ENCODE data around the gene DACH1.
A peak's percentile ranks its signal among the peaks of the same experiment; 100 is the strongest.
"Not testable (repeated sequence)": the region's sequence is repeated elsewhere in the genome, so short reads cannot be mapped to it uniquely, and the experiment has no call there.

The DACH1 gene

GRCh38 chr13:71867131-71867814 is at the start of gene DACH1:
Gene DACH1, minus strand, starts transcription at chr13:71867204.
- peak; percentile 75 for DNase-seq

DNA sequence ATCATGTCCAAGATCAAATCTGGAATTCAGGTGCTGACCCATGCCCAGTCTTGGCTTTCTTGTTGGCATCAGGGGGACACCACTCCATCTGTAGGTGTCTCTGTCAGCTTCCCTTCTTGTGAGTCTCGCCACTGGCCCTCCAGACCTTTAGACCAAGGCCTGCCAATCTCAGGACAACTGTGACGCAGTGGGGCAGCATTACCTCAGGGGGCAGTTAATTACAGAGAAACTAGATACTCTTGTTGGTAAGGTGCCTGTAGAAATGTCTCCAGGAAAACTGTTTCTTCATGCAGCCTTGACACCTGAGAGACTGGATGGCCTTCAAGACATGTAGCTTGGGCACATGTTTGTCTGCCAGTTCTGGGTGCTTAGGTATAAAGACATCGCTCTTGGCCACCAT is 46.7 kb upstream of the DACH1 start:
- DNase-seq, result no peak

- DNase-seq, result no peak
These were observed 45.5 kb upstream of the DACH1 start for GRCh38 chr13:71912524-71912923.

DNA sequence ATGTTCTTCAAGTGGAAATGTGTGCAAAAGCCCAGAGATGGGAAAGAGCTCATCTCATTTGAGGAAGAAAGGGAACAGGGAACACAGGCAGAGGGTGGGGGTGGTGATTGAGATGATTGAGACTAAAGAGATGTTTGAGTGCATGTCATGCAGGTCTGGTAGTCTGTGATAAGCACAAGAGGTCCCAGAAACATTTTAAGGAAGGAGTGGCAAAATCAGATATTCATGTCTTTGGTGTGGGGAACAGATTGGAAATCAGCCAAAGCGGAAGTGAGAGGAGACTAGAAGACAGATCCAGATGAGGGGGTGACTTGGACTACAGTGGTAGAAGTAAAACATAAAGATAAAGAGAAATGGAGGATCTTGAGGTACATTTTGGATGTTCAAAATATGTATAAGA is 39.4 kb upstream of the DACH1 start:
- DNase-seq, result no peak

DNA sequence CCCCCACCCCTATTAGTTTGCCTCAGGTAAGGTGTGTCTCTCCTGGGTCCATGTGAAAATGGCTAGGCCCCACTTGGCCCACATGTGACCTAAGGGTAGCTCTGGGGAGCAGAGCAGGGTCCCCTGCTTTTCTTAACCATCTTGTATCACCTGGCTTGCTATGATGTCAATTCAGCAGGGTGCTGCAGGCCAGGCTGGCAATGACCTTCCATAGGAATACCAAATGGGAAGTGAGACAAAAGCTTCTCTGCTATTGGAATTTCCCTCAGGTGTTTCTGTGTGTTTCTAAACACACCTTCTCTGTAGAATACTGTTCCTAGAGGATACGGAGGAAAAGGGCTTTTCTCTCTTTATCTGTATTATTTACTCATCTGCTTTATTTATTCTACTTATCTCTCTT is 35.7 kb upstream of the DACH1 start:
- no peak for DNase-seq

DNA sequence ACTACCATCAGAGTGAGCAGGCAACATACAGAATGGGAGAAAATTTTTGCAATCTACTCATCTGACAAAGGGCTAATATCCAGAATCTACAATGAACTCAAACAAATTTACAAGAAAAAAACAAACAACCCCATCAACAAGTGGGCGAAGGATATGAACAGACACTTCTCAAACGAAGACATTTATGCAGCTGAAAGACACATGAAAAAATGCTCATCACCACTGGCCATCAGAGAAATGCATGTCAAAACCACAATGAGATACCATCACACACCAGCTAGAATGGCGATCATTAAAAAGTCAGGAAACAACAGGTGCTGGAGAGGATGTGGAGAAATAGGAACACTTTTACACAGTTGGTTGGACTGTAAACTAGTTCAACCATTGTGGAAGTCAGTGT is 26.5 kb upstream of the DACH1 start:
- not testable (repeated sequence) for DNase-seq

GRCh38 chr13:71886880-71887279 is 19.9 kb upstream of the DACH1 start:
- DNase-seq, result no peak

DNA sequence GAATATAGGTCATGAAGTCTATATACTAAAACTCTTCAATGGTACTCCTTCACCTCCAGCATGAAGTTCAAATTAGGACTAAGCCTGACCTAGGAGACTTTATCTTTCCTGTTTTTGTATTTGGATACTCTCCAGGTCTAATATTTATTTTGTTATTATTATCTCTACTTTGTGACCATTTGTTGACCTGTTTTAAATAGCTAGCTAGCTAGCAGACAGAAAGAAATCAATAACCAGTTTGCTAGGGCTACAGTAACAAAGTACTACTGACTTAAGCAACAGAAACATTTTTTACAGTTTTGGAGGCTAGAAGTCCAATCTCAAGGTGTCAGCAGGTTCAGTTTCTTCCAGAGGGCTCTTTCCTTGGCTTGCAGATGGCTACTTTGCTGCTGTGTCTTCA is 15.1 kb upstream of the DACH1 start:
- no peak for DNase-seq

GRCh38 chr13:71880753-71881541 is 13.9 kb upstream of the DACH1 start:
- DNase-seq, result no peak

GRCh38 chr13:71879808-71880344 is 12.9 kb upstream of the DACH1 start:
- DNase-seq, result no peak

DNA sequence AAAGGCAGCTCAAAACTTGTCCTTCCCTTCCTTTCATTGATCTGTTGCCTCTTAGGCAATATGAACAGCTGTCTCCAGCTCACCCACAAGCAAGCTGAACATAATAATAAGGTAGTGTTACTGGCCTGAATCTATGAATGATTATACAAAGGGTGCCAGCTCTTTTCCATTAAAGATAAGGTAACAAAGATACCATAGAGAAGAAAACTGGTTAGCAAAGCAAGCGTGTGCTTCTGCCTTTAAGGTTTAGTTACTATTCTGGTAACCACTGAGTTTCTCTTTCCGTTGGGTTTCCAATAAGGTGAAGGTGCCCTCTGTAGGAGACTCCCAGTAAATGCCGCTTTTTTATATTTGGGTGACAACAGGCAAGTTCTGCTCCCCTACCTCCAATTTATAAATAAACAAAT is 12.1 kb upstream of the DACH1 start:
- peak; percentile 55 for DNase-seq

DNA sequence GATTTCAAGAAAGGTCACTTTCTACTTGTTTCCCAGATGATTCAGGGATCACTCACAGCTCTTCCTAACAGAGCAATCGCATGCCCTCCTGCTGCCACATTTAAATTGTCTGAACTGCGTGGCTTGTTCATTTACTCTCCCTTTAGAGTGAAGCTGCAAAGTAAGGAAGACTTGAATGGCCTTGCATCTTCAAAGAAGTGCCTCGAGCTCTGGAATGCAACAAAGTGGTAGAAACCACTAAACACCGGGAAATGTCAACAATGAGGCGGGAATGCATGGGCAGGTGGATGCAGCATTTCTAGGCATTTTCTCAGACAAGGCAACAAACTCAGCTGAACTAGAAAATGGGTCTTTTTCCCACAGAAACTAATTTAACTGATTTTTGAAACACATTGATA is 10.3 kb upstream of the DACH1 start:
- no peak for DNase-seq

GRCh38 chr13:71876648-71877255 is 9.7 kb upstream of the DACH1 start:
- no peak for DNase-seq

DNA sequence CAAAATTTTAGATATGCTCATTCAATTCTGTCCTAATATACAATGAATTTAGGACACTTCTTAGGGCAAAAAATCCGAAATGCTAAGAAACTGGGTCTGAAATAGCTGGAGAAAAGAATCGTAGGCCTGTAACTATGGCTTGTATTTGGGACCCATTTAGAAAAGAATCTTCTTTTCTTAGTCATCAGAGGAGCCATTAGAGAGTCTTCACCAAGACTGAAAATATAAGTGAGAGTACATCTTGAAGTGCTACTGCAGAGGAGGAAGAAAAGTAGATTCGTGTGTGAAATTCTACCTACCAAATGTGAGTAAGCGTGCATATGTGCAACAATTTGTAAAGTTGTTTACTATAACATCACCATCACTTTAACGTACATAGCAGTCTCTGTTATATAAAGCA is 8.8 kb upstream of the DACH1 start:
- no peak for DNase-seq

DNA sequence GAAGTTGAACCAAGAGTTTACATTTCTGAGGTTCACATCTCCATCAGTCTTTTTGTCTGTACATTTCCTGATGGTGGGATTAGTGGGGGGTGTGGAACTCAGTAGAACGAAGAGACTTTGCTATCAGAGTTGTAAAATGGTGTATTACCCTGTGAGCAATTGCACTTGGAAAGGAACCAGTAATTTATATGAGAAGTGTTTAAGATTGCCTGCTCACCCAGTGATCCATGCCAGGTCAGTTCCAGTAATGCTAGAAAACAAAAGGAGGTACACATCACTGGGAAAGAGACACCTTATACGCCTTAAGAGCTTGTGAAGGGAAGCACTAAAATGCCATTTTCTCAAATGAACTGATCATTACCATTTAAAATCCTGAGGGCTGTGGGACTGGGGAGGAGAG is 7.5 kb upstream of the DACH1 start:
- DNase-seq, result no peak

- no peak for DNase-seq
These were observed 6.6 kb upstream of the DACH1 start for GRCh38 chr13:71873418-71874247.

DNA sequence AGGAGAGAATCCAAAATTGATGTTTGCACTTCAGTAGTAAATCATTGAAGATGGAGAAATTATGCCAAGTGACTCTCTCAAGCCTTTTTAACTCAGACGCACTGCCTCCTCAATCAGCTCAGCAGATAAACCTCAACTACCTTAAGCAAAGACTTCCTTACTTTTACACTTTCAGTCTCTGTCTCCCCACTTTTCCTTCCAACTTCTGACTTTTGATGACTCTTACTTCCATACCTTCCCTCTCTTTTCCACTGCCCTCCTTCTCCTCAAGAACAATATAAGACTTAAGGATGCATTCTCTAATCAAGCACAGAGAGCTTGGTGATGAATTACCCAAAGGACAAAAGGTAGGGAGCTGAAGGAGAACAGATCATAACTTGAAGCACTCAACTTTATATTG is 4.8 kb upstream of the DACH1 start:
- DNase-seq, result no peak

DNA sequence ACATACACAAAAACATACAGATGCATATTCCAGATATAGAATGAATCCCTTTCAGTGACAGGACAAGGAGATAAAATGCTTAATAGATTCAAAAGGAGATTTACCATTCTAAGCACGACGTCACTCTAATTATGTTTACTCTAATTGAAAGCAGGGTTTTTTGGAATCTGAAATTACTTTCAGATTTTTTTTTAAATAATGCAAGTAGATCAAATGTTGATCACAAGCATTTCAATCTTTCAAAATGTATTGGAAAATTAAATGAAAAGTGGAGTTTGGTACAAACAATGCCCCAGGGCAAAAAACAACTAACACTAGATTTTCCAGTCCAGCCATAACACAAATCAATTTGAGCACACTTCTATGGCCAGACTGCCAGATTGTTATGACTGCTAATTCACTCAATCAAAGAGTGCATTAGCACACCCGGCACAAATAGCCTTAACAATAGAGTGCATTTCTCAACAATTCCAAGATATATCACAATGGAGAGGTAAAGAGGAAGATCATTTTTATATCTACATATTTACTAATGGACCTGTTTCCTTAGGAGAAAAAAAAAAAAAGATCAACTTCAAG is 4.3 kb upstream of the DACH1 start:
- DNase-seq, result no peak

DNA sequence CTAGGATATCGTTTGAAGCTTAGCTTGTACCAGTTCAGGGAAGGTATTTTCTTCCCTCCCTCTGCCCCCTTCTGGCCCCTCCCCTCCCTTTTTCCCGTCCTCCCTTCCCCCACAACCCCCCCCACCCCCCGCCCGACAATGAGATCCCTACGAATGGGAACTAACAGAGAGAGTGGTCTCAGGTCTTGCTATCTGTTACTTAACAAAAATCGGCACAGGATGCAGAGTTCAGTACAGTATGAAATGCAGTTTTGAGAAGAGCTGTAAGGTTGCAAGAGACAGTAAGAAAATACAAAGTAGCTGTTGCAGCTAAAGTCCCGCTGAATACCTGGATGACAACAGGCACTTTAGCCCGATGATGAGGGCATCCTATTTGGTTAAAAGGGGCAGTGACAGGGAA is 3.1 kb upstream of the DACH1 start:
- no peak for DNase-seq

- DNase-seq, result no peak
These were observed 2.3 kb upstream of the DACH1 start for GRCh38 chr13:71869274-71869673.

DNA sequence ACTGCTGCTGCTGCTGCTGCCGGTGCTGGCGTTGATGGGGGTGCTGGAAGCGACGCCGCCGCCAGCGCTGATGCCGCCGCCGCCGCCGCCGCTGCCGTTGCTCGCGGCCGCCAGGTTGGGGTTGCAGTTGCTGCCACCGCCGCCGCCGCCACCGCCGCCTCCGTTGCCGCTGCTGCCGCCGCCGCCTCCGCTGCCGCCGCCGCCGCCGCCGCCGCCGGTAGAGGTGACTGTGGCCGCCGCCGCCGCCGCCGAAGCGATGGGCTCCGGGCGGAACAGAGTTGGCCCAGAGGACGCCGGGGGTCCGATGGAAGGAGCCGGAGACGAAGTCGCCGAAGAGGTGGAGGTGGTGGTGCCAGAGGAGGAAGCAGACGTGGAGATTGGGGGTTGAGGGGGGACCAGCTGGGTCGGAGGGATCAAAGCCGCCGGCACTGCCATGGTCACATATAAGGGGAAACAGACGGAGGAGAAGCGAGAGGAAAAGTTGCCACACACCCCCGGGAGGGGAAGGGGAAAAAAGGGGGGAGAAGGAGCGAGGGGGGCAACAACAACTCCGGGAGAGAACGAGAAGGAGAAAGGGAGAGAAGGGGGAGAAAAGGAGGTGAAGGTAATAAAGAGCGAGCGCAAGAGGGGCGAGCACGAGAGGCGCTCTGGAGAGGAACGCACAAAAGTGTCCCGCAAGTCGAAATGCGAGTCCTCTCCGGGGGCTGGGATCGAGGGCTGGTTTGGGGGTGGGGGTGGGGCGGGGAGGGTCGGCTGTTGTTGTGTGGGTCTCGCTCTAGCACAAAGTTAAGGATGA is 471 bp downstream of the DACH1 start:
- peak; percentile 57 for DNase-seq

DNA sequence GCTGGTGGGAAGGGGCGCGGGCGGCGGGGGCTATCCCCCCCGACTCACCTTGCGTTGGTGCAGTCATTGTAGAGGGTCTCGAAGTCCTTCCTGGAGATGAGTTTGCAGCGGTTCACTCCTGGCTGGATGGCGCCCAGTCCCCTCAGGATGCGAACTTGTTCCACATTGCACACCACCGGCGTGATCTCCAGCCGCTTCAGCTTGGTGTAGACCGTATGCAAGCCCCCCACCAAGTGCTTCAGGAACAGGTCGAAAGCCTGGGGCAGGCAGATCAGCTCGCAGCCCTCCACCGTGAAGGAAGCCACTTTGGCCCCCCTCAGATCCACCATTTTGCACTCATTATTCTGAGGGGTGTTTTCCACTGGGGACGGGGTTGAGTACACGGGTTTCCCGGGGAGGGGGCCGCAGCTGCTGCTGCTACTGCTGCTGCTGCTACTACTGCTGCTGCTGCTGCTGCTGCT is 1.1 kb downstream of the DACH1 start:
- peak; percentile 57 for DNase-seq
